SU-DHL-6 (cell line): ENCODE data around the gene EXOC4.

Source experiments
- H2AFZ ChIP-seq: fragments of 200-600 bp; sonication (generic); 2 replicates; pipeline ENCODE4 v1.6.1; 2014; ENCODE audit warnings: low read depth, mild to moderate bottlenecking, moderate library complexity, mixed read lengths, antibody characterized with exemption, low read length; ENCODE audit not compliant: severe bottlenecking
- H3F3A ChIP-seq: fragments of 200-600 bp; shearing (Covaris generic); 2 replicates; pipeline ENCODE4 v1.6.0; 2016; ENCODE audit warnings: antibody characterized with exemption, mild to moderate bottlenecking; ENCODE audit not compliant: insufficient read depth
- H3K27ac ChIP-seq: fragments of 200-600 bp; sonication (generic); 2 replicates; pipeline ENCODE4 v1.5.1; 2016; ENCODE audit warnings: low read depth, mild to moderate bottlenecking, low read length, moderate library complexity, mixed read lengths
- H3K27me3 ChIP-seq: fragments of 200-600 bp; sonication (generic), shearing (Covaris generic); 2 replicates; pipeline ENCODE4 v1.6.0; 2014; ENCODE audit warnings: mild to moderate bottlenecking, low read length
- H3K36me3 ChIP-seq: fragments of 200-600 bp; sonication (generic); 2 replicates; pipeline ENCODE4 v1.6.1; 2014; ENCODE audit warnings: mild to moderate bottlenecking, low read length, mixed read lengths
- H3K4me2 ChIP-seq: fragments of 300-600, 200-600 bp; shearing (Covaris generic), sonication (generic); 2 replicates; pipeline ENCODE4 v1.6.0; 2014; ENCODE audit warnings: low read length, low read depth, mild to moderate bottlenecking; ENCODE audit not compliant: poor library complexity, severe bottlenecking
- H3K4me3 ChIP-seq: fragments of 200-600 bp; sonication (generic); 2 replicates; pipeline ENCODE4 v1.5.1; 2014; ENCODE audit warnings: antibody characterized with exemption, low read length, mild to moderate bottlenecking, mixed read lengths; ENCODE audit not compliant: insufficient read depth, poor library complexity, severe bottlenecking
- H3K79me2 ChIP-seq: fragments of 200-600 bp; sonication (generic); 2 replicates; pipeline ENCODE4 v1.6.1; 2014; ENCODE audit warnings: mild to moderate bottlenecking, low read length, moderate library complexity; ENCODE audit not compliant: insufficient read depth
- H3K9ac ChIP-seq: fragments of 200-600 bp; sonication (generic); 2 replicates; pipeline ENCODE4 v1.7.0; 2014; ENCODE audit warnings: mild to moderate bottlenecking, low read length
- H3K9me2 ChIP-seq: fragments of 200-600 bp; sonication (generic); replicated peaks from 2 replicates; pipeline ENCODE4 v1.6.1; 2014; ENCODE audit warnings: low read length; ENCODE audit not compliant: insufficient read depth
- H3K9me3 ChIP-seq: fragments of 200-600 bp; sonication (generic); 2 replicates; pipeline ENCODE4 v1.6.1; 2014; ENCODE audit warnings: low read length, mixed read lengths; ENCODE audit not compliant: insufficient read depth
- H4K20me1 ChIP-seq: fragments of 200-600 bp; sonication (generic); 2 replicates; pipeline ENCODE4 v1.6.1; 2014; ENCODE audit warnings: low read depth, mild to moderate bottlenecking, antibody characterized with exemption, low read length, moderate library complexity, mixed read lengths
- CTCF ChIP-seq: fragments of 200-600 bp; sonication (generic); IDR thresholded peaks from one replicate; pipeline ENCODE4 v1.5.1; 2017; ENCODE audit warnings: antibody characterized with exemption, mild to moderate bottlenecking, low read length, moderate library complexity; ENCODE audit not compliant: insufficient read depth, poor library complexity, severe bottlenecking
- EZH2phosphoT487 ChIP-seq: fragments of 200-600 bp; sonication (generic), shearing (Covaris generic); conservative IDR thresholded peaks from 2 replicates; pipeline ENCODE4 v1.6.1; 2018; ENCODE audit warnings: mild to moderate bottlenecking, antibody characterized with exemption, low read length, moderate library complexity, mixed read lengths

EXOC4 gene

GRCh38 chr7:133310232-133310862 is 57.5 kb downstream of the EXOC4 start:
- Histone ChIP-seq H3K27me3 (no peaks in the 10 kb centered on the region), H4K20me1 (no peaks in the 10 kb centered on the region), H3K36me3 (peaks cover 11% of the 10 kb centered on the region), H3K9me2 (no peaks in the 10 kb centered on the region), H2AFZ (no peak overlapping the region), H3K4me2 (no peak overlapping the region), H3K9ac (no peak overlapping the region), H3K4me3 (no peak overlapping the region), H3K79me2 (no peaks in the 10 kb centered on the region), H3K9me3 (no peaks in the 10 kb centered on the region), H3K27ac (no peak overlapping the region), H3F3A (no peaks in the 10 kb centered on the region)
- TF ChIP-seq EZH2phosphoT487 (no peak), CTCF (no peak)

GRCh38 chr7:133313575-133313974 is 60.7 kb downstream of the EXOC4 start:
- Histone ChIP-seq H3K9me2 (no peaks in the 10 kb centered on the region), H3K27me3 (no peaks in the 10 kb centered on the region), H4K20me1 (no peaks in the 10 kb centered on the region), H3K9me3 (no peaks in the 10 kb centered on the region), H3K4me3 (no peak overlapping the region), H3K9ac (no peak overlapping the region), H3K27ac (no peak overlapping the region), H3K79me2 (no peaks in the 10 kb centered on the region), H3K36me3 (0 out of 2 replicates have a peak, but pooled peaks cover 3% of the 10 kb centered on the region), H3K4me2 (no peak overlapping the region), H3F3A (no peaks in the 10 kb centered on the region), H2AFZ (no peak overlapping the region)
- TF ChIP-seq EZH2phosphoT487, result no peak
- TF ChIP-seq CTCF, result no peak

- H3K4me3 ChIP-seq, result no peak overlapping the region
- H2AFZ ChIP-seq, result no peak overlapping the region
- no peaks in the 10 kb centered on the region for H3K9me3 ChIP-seq
- no peak for TF ChIP-seq CTCF
- TF ChIP-seq EZH2phosphoT487, result no peak
- H3K36me3 ChIP-seq, result 0 out of 2 replicates have a peak, but pooled peaks cover 3% of the 10 kb centered on the region
- H3K79me2 ChIP-seq, result no peaks in the 10 kb centered on the region
- H3K9ac ChIP-seq, result no peak overlapping the region
- H3K27me3 ChIP-seq, result no peaks in the 10 kb centered on the region
- no peaks in the 10 kb centered on the region for H3K9me2 ChIP-seq
- H3K4me2 ChIP-seq, result no peak overlapping the region
- no peaks in the 10 kb centered on the region for H4K20me1 ChIP-seq
- no peak overlapping the region for H3K27ac ChIP-seq
- no peaks in the 10 kb centered on the region for H3F3A ChIP-seq
These were observed 61.2 kb downstream of the EXOC4 start for GRCh38 chr7:133314084-133314483.
